ENCODE data around the gene CDCA7L. TPM values are rescaled to one million over a fixed set of nuclear protein-coding genes. Genes with fewer than 3 reads are reported as not detected.

Gene CDCA7L
- total RNA-seq, 1 donor from 2014 or later: 41.0 TPM

GRCh38 chr7:21980926-21981500 lies 35.3 kb upstream of the CDCA7L start:
- Histone ChIP-seq H3K4me3 (no peak overlapping the region), H3K4me1 (no peaks in the 10 kb centered on the region), H3K9me3 (replicated peaks) (no peaks in the 10 kb centered on the region), H3K27ac (replicated peaks) (no peak overlapping the region), H3K27me3 (ENCODE audit: low read depth) (no peaks in the 10 kb centered on the region), H3K36me3 (no peaks in the 10 kb centered on the region)
- no peak for DNase-seq
- no peak for TF ChIP-seq CTCF (IDR thresholded peaks at IDR 0.05; ENCODE audit: borderline replicate concordance)
- intact Hi-C loops (cut with micrococcal nuclease): no loop called here

GRCh38 chr7:21972397-21972784 lies 26.7 kb upstream of the CDCA7L start:
- Histone ChIP-seq H3K9me3 (replicated peaks) (no peaks in the 10 kb centered on the region), H3K27ac (replicated peaks) (no peak overlapping the region), H3K4me1 (no peaks in the 10 kb centered on the region), H3K27me3 (ENCODE audit: low read depth) (no peaks in the 10 kb centered on the region), H3K36me3 (no peaks in the 10 kb centered on the region), H3K4me3 (no peak overlapping the region)
- no peak for DNase-seq
- intact Hi-C loops (cut with micrococcal nuclease): no loop called here
- TF ChIP-seq CTCF (IDR thresholded peaks at IDR 0.05; ENCODE audit: borderline replicate concordance): no peak

- Histone ChIP-seq H3K4me3 (no peak overlapping the region), H3K4me1 (no peaks in the 10 kb centered on the region), H3K9me3 (replicated peaks) (no peaks in the 10 kb centered on the region), H3K36me3 (no peaks in the 10 kb centered on the region), H3K27me3 (ENCODE audit: low read depth) (no peaks in the 10 kb centered on the region), H3K27ac (replicated peaks) (no peak overlapping the region)
- intact Hi-C loops (cut with micrococcal nuclease): no loop called here
- TF ChIP-seq CTCF (IDR thresholded peaks at IDR 0.05; ENCODE audit: borderline replicate concordance): no peak
- DNase-seq: no peak
Measured at GRCh38 chr7:21971780-21972396, 26.2 kb upstream of the CDCA7L start.

- Histone ChIP-seq H3K4me3 (no peak overlapping the region), H3K27ac (replicated peaks) (no peak overlapping the region), H3K36me3 (no peaks in the 10 kb centered on the region), H3K9me3 (replicated peaks) (no peaks in the 10 kb centered on the region), H3K4me1 (no peaks in the 10 kb centered on the region), H3K27me3 (ENCODE audit: low read depth) (no peaks in the 10 kb centered on the region)
- no peak for TF ChIP-seq CTCF (IDR thresholded peaks at IDR 0.05; ENCODE audit: borderline replicate concordance)
- intact Hi-C loops (cut with micrococcal nuclease): no loop called here
- no peak for DNase-seq
Measured at GRCh38 chr7:21969822-21970221, 24.1 kb upstream of the CDCA7L start.

- no peaks in the 10 kb centered on the region for H3K4me1 ChIP-seq
- H3K4me3 ChIP-seq: no peak overlapping the region
- H3K27me3 ChIP-seq (ENCODE audit: low read depth): no peaks in the 10 kb centered on the region
- no peak for DNase-seq
- H3K27ac ChIP-seq (replicated peaks): no peak overlapping the region
- intact Hi-C loops (cut with micrococcal nuclease): no loop called here
- TF ChIP-seq CTCF (IDR thresholded peaks at IDR 0.05; ENCODE audit: borderline replicate concordance): no peak
- no peaks in the 10 kb centered on the region for H3K36me3 ChIP-seq
- no peaks in the 10 kb centered on the region for H3K9me3 ChIP-seq (replicated peaks)
Measured at GRCh38 chr7:21967598-21968003, 21.9 kb upstream of the CDCA7L start.
